Adrenal gland (tissue), 12 donors: ENCODE data around the gene KAZALD1. TPM values are rescaled to one million over a fixed set of nuclear protein-coding genes. Genes with fewer than 3 reads are reported as not detected.

Experiments
- DNase-seq, 7 donors: peaks; one replicate each; pipeline ENCODE4 v3.0.0-alpha.2; 2019 to 2020
- H3K27ac ChIP-seq, 5 donors: fragments of 200-600 bp; sonication (generic) in 4 of 5; 1 replicate in 3 of 5; 2 replicates in 2 of 5; pipeline versions ENCODE4 v1.5.1 to v1.8.0; 2016 to 2020; ENCODE audit warnings: mild to moderate bottlenecking in 1 of 5
- H3K27me3 ChIP-seq: fragments of 200-600 bp; 2 replicates; pipeline ENCODE4 v1.8.0; 2021
- H3K36me3 ChIP-seq, 2 donors: fragments of 200-600 bp; replicated peaks in 1 of 2; 1 replicate in 1 of 2; 2 replicates in 1 of 2; pipeline versions ENCODE4 v1.5.1 to v1.8.0; 2018 to 2022
- H3K4me1 ChIP-seq, 2 donors: fragments of 200-600 bp; replicated peaks in 1 of 2; 1 replicate in 1 of 2; 2 replicates in 1 of 2; pipeline versions ENCODE4 v1.5.1 to v1.8.0; 2018 to 2021
- H3K4me3 ChIP-seq, 4 donors: fragments of 200-600 bp; sonication (generic) in 3 of 4; one replicate each; pipeline ENCODE4 v1.5.1; 2016 to 2018
- H3K9me3 ChIP-seq, 3 donors: fragments of 200-600 bp; sonication (generic) in 1 of 3; replicated peaks in 1 of 3; 1 replicate in 2 of 3; 2 replicates in 1 of 3; pipeline versions ENCODE4 v1.5.1 to v1.8.0; 2016 to 2021
- POLR2A ChIP-seq, 2 donors: fragments of 450-650 bp; IDR thresholded peaks; one replicate each; pipeline ENCODE4 v1.6.1; 2017; ENCODE audit warnings: antibody characterized with exemption in 2 of 2, mild to moderate bottlenecking in 2 of 2, moderate library complexity in 1 of 2
- WGBS, 4 donors: extraction: QIAGEN DNeasy Blood & Tissue Kit in 2 of 4; methylation state at CpG; one replicate each; pipeline versions ENCODE4 v1.1.5 to v1.1.7; 2013 to 2017; 5-methylcytosine and 5-hydroxymethylcytosine counted together
- intact Hi-C, 2 donors: fragments of 100-400 bp; cut with DNase I; formaldehyde crosslinking; loops; one replicate each; pipeline versions ENCODE4 v1.14.1 to v1.15.0; 2022 to 2023
- polyA plus RNA-seq, 3 donors: library from polyadenylated mRNA; stranded (reverse); fragments of 200-250 nt in 2 of 3; fragments of 350-450 nt in 1 of 3; fragmentation: Illumina TruSeq in 1 of 3; extraction: RNeasy Lipid Tissue Mini Kit (QIAGEN cat#74804) in 1 of 3; gene quantifications; one replicate each; pipeline ENCODE4 v1.2.3, GENCODE V29; 2013 to 2014
- total RNA-seq, 9 donors: library from RNA; depleted of rRNA in 4 of 9; stranded (reverse); fragments of >200 nt in 4 of 9; fragments of 120-200 nt in 1 of 9; fragmentation: NEBNext Ultra II Directional in 1 of 9; extraction: Animal tissue kit (Norgen Biotek cat#: 25700) in 1 of 9; gene quantifications; one replicate each; pipeline versions ENCODE4 v1.1.0 to v1.2.4, GENCODE V29; 2013 to 2023
- TF ChIP-seq, protein P1 (sequence below), 6 experiments: fragments of 450-650 bp in 4 of 6; fragments of 200-600 bp in 2 of 6; sonication (generic) in 1 of 6; IDR thresholded peaks; 1 replicate in 5 of 6; 2 replicates in 1 of 6; pipeline versions ENCODE4 v1.5.1 to v1.8.0; 2016 to 2021; ENCODE audit warnings: antibody characterized with exemption in 6 of 6, mild to moderate bottlenecking in 2 of 6, moderate library complexity in 1 of 6
- donor health status: healthy with polysubstance abuse.
- donor health status: Bipolar disorder and iron deficiency.
- donor health status: DM: yes; HTN: yes; CAD: no.
- donor health status: DM: no; HTN: no; CAD: no.
- donor health status: DM: no; HTN: no; CAD: no.
- donor health status: DM: yes; HTN: yes; CAD: no.

The KAZALD1 gene
- total and polyA plus RNA-seq, 12 donors = 0.55 to 5.4 (median 2.1) TPM

GRCh38 chr10:101050208-101051069 is 11.3 kb upstream of the KAZALD1 start:
- intact Hi-C loops = no loop called here
- peak overlapping the region in 1 of 4 donors; percentile 10 for H3K4me3 ChIP-seq
- DNase-seq = peak in 6 of 7 donors; percentile 45 to 75 (median 68)
- H3K27ac ChIP-seq = no peak overlapping the region
- H3K27me3 ChIP-seq = peaks cover 44% of the 10 kb centered on the region
- H3K4me1 ChIP-seq = peaks cover 0 to 8% of the 10 kb centered on the region in 2 donors
- WGBS, 4 donors = 11 to 28% (median 19%) methylated on average over 19 to 42 of the region's 42 CpGs
- no peak for TF ChIP-seq POLR2A (IDR thresholded peaks at IDR 0.05)
- TF ChIP-seq, protein P1, sequence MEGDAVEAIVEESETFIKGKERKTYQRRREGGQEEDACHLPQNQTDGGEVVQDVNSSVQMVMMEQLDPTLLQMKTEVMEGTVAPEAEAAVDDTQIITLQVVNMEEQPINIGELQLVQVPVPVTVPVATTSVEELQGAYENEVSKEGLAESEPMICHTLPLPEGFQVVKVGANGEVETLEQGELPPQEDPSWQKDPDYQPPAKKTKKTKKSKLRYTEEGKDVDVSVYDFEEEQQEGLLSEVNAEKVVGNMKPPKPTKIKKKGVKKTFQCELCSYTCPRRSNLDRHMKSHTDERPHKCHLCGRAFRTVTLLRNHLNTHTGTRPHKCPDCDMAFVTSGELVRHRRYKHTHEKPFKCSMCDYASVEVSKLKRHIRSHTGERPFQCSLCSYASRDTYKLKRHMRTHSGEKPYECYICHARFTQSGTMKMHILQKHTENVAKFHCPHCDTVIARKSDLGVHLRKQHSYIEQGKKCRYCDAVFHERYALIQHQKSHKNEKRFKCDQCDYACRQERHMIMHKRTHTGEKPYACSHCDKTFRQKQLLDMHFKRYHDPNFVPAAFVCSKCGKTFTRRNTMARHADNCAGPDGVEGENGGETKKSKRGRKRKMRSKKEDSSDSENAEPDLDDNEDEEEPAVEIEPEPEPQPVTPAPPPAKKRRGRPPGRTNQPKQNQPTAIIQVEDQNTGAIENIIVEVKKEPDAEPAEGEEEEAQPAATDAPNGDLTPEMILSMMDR (IDR thresholded peaks at IDR 0.05) = peak; percentile 50 to 77 (median 64)
- no peaks in the 10 kb centered on the region for H3K9me3 ChIP-seq
- H3K36me3 ChIP-seq = no peaks in the 10 kb centered on the region

- Histone ChIP-seq H3K9me3 (no peaks in the 10 kb centered on the region), H3K36me3 (no peaks in the 10 kb centered on the region), H3K27me3 (peaks cover 35% of the 10 kb centered on the region), H3K4me1 (peaks cover 0 to 8% of the 10 kb centered on the region in 2 donors), H3K4me3 (no peak overlapping the region), H3K27ac (peak overlapping the region in 3 of 5 donors; percentile 39 to 57 (median 57))
- 51 to 72% (median 65%) methylated on average over 2 to 3 of the region's 3 CpGs for WGBS, 4 donors
- peak; percentile 69 to 89 (median 86) for DNase-seq
- TF ChIP-seq POLR2A (IDR thresholded peaks at IDR 0.05) = peak in 1 of 2 donors; percentile 23
- TF ChIP-seq, protein P1 (IDR thresholded peaks at IDR 0.05) = no peak
- intact Hi-C loops = no loop called here
Measured at GRCh38 chr10:101052285-101052684, 9.5 kb upstream of the KAZALD1 start.

DNA sequence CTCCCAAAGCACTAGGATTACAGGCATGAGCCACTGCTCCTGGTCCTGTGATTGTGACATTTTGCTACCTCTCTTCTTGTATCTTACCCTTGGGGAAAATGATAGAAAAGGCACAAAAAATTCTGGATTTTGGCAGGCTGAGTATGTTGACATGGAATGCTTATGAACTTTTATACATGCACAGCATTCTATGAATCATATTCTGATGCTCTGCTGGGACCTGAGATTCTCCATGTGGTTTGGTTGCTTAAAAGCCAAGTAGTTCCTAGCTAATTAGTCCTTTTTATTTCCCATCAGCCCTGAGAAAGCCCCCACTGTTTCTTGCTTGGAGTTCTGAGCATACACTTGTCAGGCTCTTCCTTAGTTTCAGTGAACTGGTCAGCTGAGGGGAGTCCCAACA is 8.3 kb upstream of the KAZALD1 start:
- Histone ChIP-seq H3K4me1 (peaks cover 0 to 8% of the 10 kb centered on the region in 2 donors), H3K27ac (no peak overlapping the region), H3K27me3 (peaks cover 24% of the 10 kb centered on the region), H3K36me3 (no peaks in the 10 kb centered on the region), H3K4me3 (no peak overlapping the region), H3K9me3 (no peaks in the 10 kb centered on the region)
- intact Hi-C loops = no loop called here
- TF ChIP-seq, protein P1 (IDR thresholded peaks at IDR 0.05) = no peak
- TF ChIP-seq POLR2A (IDR thresholded peaks at IDR 0.05) = no peak
- no peak for DNase-seq

DNA sequence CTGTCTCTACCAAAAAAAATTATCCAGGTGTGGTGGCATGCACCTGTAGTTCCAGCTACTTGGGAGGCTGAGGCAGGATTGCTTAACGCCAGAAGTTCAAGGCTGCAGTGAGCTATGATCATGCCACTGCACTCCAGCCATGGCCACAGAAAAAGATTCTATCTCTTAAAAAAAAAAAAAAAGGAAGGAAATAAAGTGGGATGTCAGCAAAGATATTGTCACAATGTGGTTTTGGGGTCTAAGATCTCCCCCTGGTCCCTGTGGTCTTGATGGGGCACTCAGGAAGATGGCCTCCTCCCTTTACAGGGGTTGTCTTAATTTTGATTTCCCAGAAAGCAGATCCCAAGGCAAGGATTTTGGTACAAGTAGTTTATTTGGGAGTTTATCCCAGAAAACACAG is 7.4 kb upstream of the KAZALD1 start:
- Histone ChIP-seq H3K27ac (no peak overlapping the region), H3K36me3 (no peaks in the 10 kb centered on the region), H3K4me3 (no peak overlapping the region), H3K4me1 (peaks cover 0 to 8% of the 10 kb centered on the region in 2 donors), H3K9me3 (no peaks in the 10 kb centered on the region), H3K27me3 (peaks cover 16% of the 10 kb centered on the region)
- no peak for DNase-seq
- intact Hi-C loops = no loop called here
- WGBS, 4 donors = 60 to 68% (median 66%) methylated on average over 1 of the region's 1 CpG
- TF ChIP-seq POLR2A (IDR thresholded peaks at IDR 0.05) = no peak
- TF ChIP-seq, protein P1 (IDR thresholded peaks at IDR 0.05) = no peak
